ENCODE results near the gene EWSR1. TPM values are rescaled to one million over a fixed set of nuclear protein-coding genes. Genes with fewer than 3 reads are reported as not detected.
A peak's percentile ranks its signal among the peaks of the same experiment; 100 is the strongest.

The EWSR1 gene
- total RNA-seq, 1 donor from 2014 or later, result 112 TPM

- DNase-seq (ENCODE audit: missing footprints) (no peak), ATAC-seq (no peak)
- intact Hi-C loops (cut with DNase I), result no loop called here
Measured at GRCh38 chr22:29328055-29328454, 60.0 kb downstream of the EWSR1 start.

- intact Hi-C loops (cut with DNase I), result no loop called here
- no peak for DNase-seq (ENCODE audit: missing footprints)
- ATAC-seq, result no peak
Measured at GRCh38 chr22:29328566-29329500, 60.8 kb downstream of the EWSR1 start.

GRCh38 chr22:29329581-29329980 lies 61.5 kb downstream of the EWSR1 start:
- no peak for ATAC-seq

GRCh38 chr22:29330291-29330690 lies 62.2 kb downstream of the EWSR1 start:
- DNase-seq (ENCODE audit: missing footprints) (no peak), ATAC-seq (no peak)
- intact Hi-C loops (cut with DNase I), result no loop called here

More at GRCh38 chr22:29329581-29329980, 61.5 kb downstream of the EWSR1 start:
- no peak for DNase-seq (ENCODE audit: missing footprints)
- intact Hi-C loops (cut with DNase I), result no loop called here

- DNase-seq (ENCODE audit: missing footprints) (no peak), ATAC-seq (no peak)
- intact Hi-C loops (cut with DNase I), result no loop called here
Measured at GRCh38 chr22:29330753-29331152, 62.7 kb downstream of the EWSR1 start.

- intact Hi-C loops (cut with DNase I), result no loop called here
- no peak for ATAC-seq
- DNase-seq (ENCODE audit: missing footprints), result no peak
Measured at GRCh38 chr22:29331213-29331612, 63.1 kb downstream of the EWSR1 start.

GRCh38 chr22:29331658-29332300 lies 63.7 kb downstream of the EWSR1 start:
- intact Hi-C loops (cut with DNase I), result no loop called here
- DNase-seq (ENCODE audit: missing footprints), result no peak
- ATAC-seq, result no peak

GRCh38 chr22:29332886-29333496 lies 64.9 kb downstream of the EWSR1 start:
- intact Hi-C loops (cut with DNase I), result no loop called here
- no peak for DNase-seq (ENCODE audit: missing footprints)
- ATAC-seq, result no peak

- DNase-seq (ENCODE audit: missing footprints) (no peak), ATAC-seq (no peak)
- intact Hi-C loops (cut with DNase I), result no loop called here
Measured at GRCh38 chr22:29334148-29334547, 66.1 kb downstream of the EWSR1 start.

GRCh38 chr22:29334696-29335344 lies 66.8 kb downstream of the EWSR1 start:
- no peak for ATAC-seq
- DNase-seq (ENCODE audit: missing footprints), result no peak
- intact Hi-C loops (cut with DNase I), result no loop called here

- ATAC-seq, result no peak
- no peak for DNase-seq (ENCODE audit: missing footprints)
- intact Hi-C loops (cut with DNase I), result no loop called here
Measured at GRCh38 chr22:29335656-29336055, 67.6 kb downstream of the EWSR1 start.

GRCh38 chr22:29336751-29337490 lies 68.9 kb downstream of the EWSR1 start:
- intact Hi-C loops (cut with DNase I), result no loop called here
- peak; percentile 51 for ATAC-seq
- DNase-seq (ENCODE audit: missing footprints), result no peak

- intact Hi-C loops (cut with DNase I), result no loop called here
- ATAC-seq, result no peak
- no peak for DNase-seq (ENCODE audit: missing footprints)
Measured at GRCh38 chr22:29337631-29338284, 69.7 kb downstream of the EWSR1 start.

GRCh38 chr22:29338398-29338797 lies 70.3 kb downstream of the EWSR1 start:
- intact Hi-C loops (cut with DNase I), result no loop called here
- no peak for ATAC-seq
- DNase-seq (ENCODE audit: missing footprints), result no peak

GRCh38 chr22:29339381-29340235 lies 71.5 kb downstream of the EWSR1 start:
- intact Hi-C loops (cut with DNase I), result no loop called here
- no peak for DNase-seq (ENCODE audit: missing footprints)
- ATAC-seq, result no peak

- ATAC-seq, result no peak
- intact Hi-C loops (cut with DNase I), result no loop called here
- no peak for DNase-seq (ENCODE audit: missing footprints)
Measured at GRCh38 chr22:29340566-29340965, 72.5 kb downstream of the EWSR1 start.

Data from Right ventricle myocardium inferior (tissue), 1 donor.